GM18951 (cell line): ENCODE results near the gene PIGP.
"Not testable (repeated sequence)": the region's sequence is repeated elsewhere in the genome, so short reads cannot be mapped to it uniquely, and the experiment has no call there.

Experiments
- POLR2A ChIP-seq: IDR thresholded peaks from 4 replicates; pipeline ENCODE4 v1.6.1; 2011; ENCODE audit warnings: mild to moderate bottlenecking; ENCODE audit not compliant: insufficient read length, insufficient read depth; ENCODE audit errors: extremely low read depth
- in situ Hi-C: fragments of 300-500 bp; cut with MboI; formaldehyde crosslinking; loops from one replicate; pipeline ENCODE4 v1.12.0; 2022; ENCODE audit warnings: low sequenced_read_pairs, mixed read lengths, inconsistent platforms; ENCODE audit not compliant: unreplicated experiment

Gene PIGP

DNA sequence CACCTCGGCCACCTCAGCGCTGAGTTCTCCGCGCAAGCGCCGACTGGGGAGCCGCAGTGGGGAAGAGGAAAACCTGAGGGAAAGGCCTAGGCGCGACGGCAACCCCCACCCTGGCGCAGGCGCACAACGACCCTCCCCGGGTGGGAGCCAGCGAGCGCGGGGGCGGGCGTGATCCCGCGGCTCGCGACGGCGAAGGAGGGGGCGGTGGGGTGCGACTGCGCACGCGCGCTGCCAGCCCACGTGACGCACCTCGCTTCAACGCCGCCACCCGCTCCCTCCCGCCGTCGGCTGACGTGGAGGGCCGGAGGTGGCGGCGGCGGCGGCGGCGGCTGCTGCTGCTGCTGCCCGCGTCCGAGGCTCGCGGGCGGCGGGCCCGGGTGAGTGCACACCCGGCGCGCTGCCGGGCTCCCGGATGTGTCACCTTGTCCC, at the start of gene PIGP, which contains the start of gene TTC3:
Gene PIGP (minus strand): TSS at position 84 of the 429 bp plus-strand sequence. CDS start 556 bp downstream, outside the sequence.
Gene TTC3 (plus strand): TSS at position 267 of the 429 bp plus-strand sequence. CDS start 14,004 bp downstream, outside the sequence.
- peak; percentile 82 for TF ChIP-seq POLR2A
- in situ Hi-C loops, result no loop called here

DNA sequence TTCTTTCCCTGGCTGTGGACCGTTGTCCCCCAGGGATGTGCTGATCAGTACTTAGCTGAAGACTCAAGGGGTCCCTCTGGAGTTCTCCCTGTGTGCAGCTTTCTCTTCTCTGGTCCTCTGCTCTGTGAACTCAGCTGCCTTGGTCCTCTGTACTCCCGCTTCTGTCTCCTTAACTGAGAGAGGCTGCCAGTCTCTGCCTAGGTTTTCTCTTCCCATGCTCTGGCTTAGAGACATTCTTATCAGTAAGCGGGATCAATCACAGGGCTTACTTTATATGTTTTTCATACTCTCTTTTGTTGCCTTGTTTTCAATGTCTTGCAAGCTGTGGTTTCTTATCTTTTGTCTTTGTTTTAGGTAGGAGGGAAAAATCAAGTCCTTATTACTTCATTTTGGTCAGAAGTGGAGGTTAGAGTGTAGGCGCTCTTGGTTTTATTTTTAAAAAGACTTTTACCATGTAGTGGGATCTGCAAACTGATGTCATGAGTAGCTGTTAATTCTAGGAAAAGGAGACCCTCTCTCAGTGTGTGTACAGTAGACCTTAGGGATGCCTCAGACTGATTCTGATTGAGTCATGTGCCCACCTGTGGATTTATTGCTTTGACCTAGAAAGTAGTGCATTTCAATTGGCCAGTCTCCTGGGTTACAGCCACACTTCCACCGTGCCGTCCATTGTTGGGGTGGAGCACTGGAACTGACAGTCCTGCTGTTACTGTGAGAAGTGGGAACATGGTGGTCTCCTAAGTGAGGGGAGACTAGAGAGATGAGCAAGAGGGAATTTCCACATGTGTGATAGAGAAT, 46.7 kb upstream of the PIGP start:
- in situ Hi-C loops, result no loop called here
- no peak for TF ChIP-seq POLR2A

DNA sequence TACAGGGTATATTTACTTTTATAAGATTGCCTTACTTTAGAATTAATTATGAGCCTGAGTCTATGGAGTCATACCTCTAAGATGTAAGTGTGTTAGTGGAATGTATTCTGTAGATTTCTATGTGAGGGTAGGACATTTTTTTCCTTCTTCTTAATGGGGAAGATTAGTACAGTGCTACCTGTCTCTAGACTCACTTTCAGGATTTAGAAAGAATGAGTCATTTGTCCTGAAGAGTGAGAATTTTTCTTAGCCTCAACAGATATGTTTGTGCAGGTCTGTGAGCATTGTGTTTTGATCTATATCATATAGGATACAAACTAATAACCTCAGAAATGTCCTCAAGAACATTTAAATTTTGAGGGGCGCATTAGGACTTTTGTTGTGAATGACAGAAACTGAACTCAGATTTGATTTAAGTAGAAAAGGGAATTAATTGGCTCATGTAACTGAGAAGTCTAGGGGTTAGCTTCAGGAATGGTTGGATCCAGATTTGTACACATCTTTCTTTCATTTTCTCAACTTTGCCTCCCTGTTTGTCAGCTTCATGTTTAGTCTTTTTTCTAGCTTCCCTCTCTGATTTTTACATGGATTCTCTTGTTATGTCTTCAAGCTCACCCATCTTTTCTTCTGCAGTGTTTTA, 45.4 kb upstream of the PIGP start:
- in situ Hi-C loops, result no loop called here
- TF ChIP-seq POLR2A, result no peak

DNA sequence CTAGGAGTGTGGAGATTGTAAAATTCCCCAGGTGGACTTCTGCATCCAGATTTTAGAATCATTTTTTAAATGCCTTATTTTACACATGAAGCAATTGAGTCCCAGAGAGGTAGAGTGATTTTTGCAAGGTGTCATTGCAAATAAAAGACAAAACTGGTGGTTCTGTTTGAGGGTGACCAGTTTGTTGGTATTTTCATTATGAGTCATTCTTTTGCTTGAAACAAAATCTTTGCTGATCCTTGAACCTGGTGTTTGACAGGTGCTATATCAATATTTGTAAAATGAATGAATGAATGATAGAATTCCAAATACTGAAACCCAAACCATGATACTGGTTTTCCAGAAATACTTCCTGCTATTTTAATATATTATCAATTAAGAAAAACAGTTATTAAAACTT, 44.3 kb upstream of the PIGP start:
- TF ChIP-seq POLR2A, result no peak
- in situ Hi-C loops, result no loop called here

DNA sequence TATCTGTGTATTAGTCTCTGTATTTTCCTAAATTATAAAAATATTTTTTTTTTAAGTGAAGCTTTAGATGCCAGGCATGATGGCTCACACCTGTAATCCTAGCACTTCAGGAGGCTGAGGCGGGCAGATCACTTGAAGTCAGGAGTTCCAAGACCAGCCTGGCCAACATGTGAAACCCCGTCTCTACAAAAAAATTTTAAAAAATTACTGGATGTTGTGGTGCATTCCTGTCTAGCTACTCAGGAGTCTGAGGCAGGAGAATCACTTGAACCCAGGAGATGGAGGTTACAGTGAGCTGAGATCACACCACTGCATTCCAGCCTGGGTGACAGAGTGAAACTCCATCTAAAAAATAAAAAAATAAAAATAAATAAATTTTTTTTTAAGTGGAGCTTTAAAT, 43.6 kb upstream of the PIGP start:
- in situ Hi-C loops, result not testable (repeated sequence)

DNA sequence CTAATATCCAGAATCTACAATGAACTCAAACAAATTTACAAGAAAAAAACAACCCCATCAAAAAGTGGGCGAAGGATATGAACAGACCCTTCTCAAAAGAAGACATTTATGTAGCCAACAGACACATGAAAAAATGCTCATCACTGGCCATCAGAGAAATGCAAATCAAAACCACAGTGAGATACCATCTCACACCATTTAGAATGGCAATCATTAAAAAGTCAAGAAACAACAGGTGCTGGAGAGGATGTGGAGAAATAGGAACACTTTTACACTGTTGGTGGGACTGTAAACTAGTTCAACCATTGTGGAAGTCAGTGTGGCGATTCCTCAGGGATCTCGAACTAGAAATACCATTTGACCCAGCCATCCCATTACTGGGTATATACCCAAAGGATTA, 41.4 kb upstream of the PIGP start:
- in situ Hi-C loops, result not testable (repeated sequence)

DNA sequence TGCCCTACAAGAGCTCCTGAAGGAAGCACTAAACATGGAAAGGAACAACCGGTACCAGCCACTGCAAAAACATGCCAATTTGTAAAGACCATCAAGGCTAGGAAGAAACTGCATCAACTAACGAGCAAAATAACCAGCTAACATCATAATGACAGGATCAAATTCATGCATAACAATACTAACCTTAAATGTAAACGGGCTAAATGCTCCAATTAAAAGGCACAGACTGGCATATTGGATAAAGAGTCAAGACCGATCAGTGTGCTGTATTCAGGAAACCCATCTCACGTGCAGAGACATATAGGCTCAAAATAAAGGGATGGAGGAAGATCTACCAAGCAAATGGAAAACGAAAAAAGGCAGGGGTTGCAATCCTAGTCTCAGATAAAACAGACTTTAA, 38.2 kb upstream of the PIGP start:
- in situ Hi-C loops, result not testable (repeated sequence)

DNA sequence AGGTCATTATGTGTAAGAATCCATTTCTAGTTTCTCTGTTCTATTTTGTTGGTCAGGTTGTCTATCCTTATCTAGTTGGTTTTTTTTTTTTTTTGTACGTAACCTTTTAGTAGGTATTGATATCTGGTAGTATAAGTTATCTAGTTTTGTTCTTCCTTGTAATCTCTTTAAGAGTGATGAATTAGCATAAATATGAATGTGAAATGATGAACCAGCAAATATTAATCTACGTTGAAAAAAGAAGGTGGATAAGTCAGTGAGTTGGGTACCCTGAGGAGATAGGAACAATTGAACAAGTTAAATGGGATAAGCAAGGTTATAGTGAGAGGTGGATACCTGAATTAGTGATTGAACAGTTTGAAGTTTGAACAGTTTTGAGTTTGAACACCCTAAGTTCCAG, 34.1 kb upstream of the PIGP start:
- no peak for TF ChIP-seq POLR2A
- in situ Hi-C loops, result no loop called here

DNA sequence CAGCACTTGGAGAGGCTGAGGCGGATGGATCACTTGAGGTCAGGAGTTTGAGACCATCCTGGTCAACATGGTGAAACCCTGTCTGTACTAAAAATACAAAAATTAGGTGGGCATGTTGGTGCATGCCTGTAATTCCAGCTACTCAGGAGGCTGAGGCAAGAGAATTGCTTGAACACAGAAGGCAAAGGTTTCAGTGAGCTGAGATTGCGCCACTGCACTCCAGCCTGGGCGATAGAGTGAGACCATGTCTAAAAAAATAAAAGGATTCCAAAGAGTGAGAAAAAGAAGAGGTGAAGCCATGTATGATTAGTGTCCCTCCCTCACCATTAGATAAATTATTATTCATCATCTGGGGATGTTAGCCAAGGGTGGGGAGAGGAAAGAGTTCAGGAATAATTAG, 29.9 kb upstream of the PIGP start:
- in situ Hi-C loops, result not testable (repeated sequence)

DNA sequence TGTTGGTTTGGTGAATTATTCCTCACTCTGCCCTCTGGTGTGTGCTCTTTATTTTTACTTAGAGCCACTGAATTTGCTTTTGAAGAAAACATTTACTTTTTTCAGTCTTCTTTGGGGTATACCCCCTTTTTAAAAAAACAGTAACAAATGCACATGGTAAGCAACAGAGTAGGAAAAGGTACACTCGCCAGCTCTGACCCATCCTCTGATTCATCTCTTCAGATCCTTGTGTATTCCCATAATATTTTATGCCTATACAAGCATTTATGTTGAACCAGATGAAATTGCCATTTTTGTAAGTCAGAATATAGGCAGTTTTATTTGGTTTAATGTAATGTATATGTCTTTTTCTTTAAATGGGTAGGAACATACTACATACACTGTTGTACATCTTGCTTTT, 28.5 kb upstream of the PIGP start:
- TF ChIP-seq POLR2A, result no peak
- in situ Hi-C loops, result no loop called here

DNA sequence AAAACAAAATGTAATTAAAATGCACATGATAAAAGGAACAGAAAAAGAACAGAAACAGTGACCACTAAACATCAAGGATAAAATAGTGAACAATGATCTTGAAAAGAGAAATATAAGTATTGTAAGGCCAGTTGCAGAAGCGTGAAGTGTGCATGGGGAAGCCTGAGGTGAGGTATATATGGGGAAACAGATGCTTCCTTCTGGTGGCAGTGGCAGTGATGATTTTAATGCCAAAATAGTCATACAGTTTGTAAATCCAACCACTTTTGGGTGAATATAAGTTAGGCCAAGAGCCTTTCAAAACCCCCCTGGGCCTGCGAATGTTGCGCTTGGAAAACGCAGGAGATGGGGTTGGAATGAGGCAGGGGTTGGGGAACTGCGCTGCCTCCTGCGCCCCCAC, 27.4 kb upstream of the PIGP start:
- in situ Hi-C loops, result no loop called here
- no peak for TF ChIP-seq POLR2A

DNA sequence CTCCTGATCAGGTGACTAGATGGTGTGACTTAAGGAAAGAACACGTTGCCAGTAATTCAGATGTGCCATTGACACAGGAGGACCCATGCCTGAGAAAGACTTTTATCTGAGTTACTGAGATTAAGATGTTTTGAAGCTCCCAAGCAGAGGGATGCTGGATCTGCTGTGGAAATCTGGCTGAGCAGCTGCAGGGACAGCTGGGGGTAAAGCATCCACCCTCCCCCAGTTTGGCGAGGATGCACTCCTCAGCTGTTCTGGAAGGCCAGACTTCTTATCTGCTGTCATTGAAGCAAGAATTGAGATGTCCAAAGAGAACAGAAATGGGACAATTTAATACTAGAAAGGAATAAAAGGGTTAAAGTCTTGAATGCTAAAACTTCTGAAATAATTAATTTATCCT, 25.9 kb upstream of the PIGP start:
- in situ Hi-C loops, result no loop called here
- no peak for TF ChIP-seq POLR2A

DNA sequence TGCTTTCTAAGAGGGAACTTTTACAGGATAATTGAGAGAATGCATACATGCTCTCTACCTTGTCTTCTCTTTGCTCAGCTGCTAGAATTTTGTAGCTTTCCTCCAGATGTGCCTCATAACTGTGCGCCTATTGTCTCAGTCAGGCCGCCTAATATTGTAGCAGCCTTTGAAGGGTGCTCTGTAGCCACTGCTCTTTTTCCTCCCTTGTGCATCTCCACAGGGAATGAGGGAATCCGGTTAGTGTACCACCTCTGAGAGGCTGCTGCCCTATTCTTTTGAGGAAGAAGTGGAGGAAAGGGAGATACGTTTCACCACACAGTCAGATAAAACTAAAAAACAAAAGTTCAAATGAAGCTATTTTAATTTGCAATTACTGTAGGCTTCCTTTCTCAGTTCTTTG, 22.9 kb upstream of the PIGP start:
- in situ Hi-C loops, result no loop called here
- TF ChIP-seq POLR2A, result no peak

DNA sequence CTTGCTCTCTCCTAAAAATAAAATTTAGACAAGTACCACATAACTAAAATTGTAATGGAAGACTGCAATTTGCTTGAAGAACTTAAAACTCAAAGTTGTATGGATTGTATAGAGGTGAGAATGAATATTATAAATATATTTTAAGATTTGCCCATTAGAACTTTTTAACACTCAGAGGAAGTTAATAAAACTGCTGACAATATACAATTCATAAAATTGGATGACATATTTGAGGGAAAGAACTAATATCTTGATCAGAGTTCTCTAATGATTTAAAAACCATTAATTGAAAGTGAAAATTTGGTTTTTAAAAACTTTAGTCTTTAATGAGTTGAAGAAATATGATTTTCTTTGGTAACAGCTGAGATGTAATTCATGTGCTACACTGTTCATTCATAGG, 21.1 kb upstream of the PIGP start:
- no peak for TF ChIP-seq POLR2A

More for the DNA sequence above, 21.1 kb upstream of the PIGP start:
- in situ Hi-C loops, result no loop called here
